H9 (cell line): ENCODE data around the gene CNIH1. TPM values are rescaled to one million over a fixed set of nuclear protein-coding genes. Genes with fewer than 3 reads are reported as not detected.

ENCODE experiments used
- DNase-seq: peaks from one replicate; pipeline ENCODE4 v3.0.0-alpha.2; 2017
- H2AFZ ChIP-seq: one replicate; pipeline ENCODE4 v1.6.1; 2013; ENCODE audit warnings: mild to moderate bottlenecking, low read length, control low read depth, moderate library complexity
- H2AK5ac ChIP-seq: 2 replicates; pipeline ENCODE4 v1.6.1; 2013; ENCODE audit warnings: low read length, control low read depth, mixed read lengths; ENCODE audit not compliant: insufficient read length
- H2BK120ac ChIP-seq: one replicate; pipeline ENCODE4 v1.6.1; 2013; ENCODE audit warnings: low read depth, mild to moderate bottlenecking, low read length, control low read depth, inconsistent platforms; ENCODE audit not compliant: poor library complexity, severe bottlenecking
- H2BK12ac ChIP-seq: 2 replicates; pipeline ENCODE4 v1.6.1; 2013; ENCODE audit warnings: low read length, control low read depth, mixed read lengths, low read depth; ENCODE audit not compliant: insufficient read length
- H2BK15ac ChIP-seq: 2 replicates; pipeline ENCODE4 v1.6.1; 2013; ENCODE audit warnings: low read depth, low read length, control low read depth
- H2BK20ac ChIP-seq: one replicate; pipeline ENCODE4 v1.6.1; 2013; ENCODE audit warnings: low read depth, mild to moderate bottlenecking, low read length, control low read depth, inconsistent platforms; ENCODE audit not compliant: poor library complexity, severe bottlenecking
- H2BK5ac ChIP-seq: 2 replicates; pipeline ENCODE4 v1.6.1; 2013; ENCODE audit warnings: low read length, control low read depth, mixed read lengths; ENCODE audit not compliant: insufficient read length
- H3K14ac ChIP-seq: 2 replicates; pipeline ENCODE4 v1.6.1; 2013; ENCODE audit warnings: low read length, control low read depth; ENCODE audit not compliant: insufficient read depth
- H3K18ac ChIP-seq: 2 replicates; pipeline ENCODE4 v1.6.1; 2013; ENCODE audit warnings: low read depth, mild to moderate bottlenecking, mixed read lengths, low read length, control low read depth; ENCODE audit not compliant: insufficient read length
- H3K23ac ChIP-seq: 2 replicates; pipeline ENCODE4 v1.6.1; 2013; ENCODE audit warnings: low read length, control low read depth, mixed read lengths, low read depth; ENCODE audit not compliant: insufficient read length
- H3K23me2 ChIP-seq: 2 replicates; pipeline ENCODE4 v1.6.1; 2013; ENCODE audit warnings: low read depth, mild to moderate bottlenecking, mixed read lengths, low read length, control low read depth; ENCODE audit not compliant: insufficient read length, poor library complexity, severe bottlenecking
- H3K27ac ChIP-seq: 2 replicates; pipeline ENCODE4 v1.5.1; 2013; ENCODE audit warnings: low read length, control low read depth, mixed read lengths, low read depth; ENCODE audit not compliant: insufficient read length
- H3K27me3 ChIP-seq: 2 replicates; pipeline ENCODE4 v1.6.1; 2013; ENCODE audit warnings: low read length, control low read depth, inconsistent platforms; ENCODE audit not compliant: insufficient read depth
- H3K4ac ChIP-seq: 2 replicates; pipeline ENCODE4 v1.6.1; 2013; ENCODE audit warnings: low read depth, mild to moderate bottlenecking, control low read depth, inconsistent platforms, low read length, moderate library complexity
- H3K4me1 ChIP-seq: 2 replicates; pipeline ENCODE4 v1.6.1; 2013; ENCODE audit warnings: low read length, control low read depth, inconsistent platforms; ENCODE audit not compliant: insufficient read depth
- H3K4me2 ChIP-seq: 2 replicates; pipeline ENCODE4 v1.6.1; 2013; ENCODE audit warnings: low read length, control low read depth, mixed read lengths; ENCODE audit not compliant: insufficient read length, insufficient read depth
- H3K56ac ChIP-seq: 2 replicates; pipeline ENCODE4 v1.6.1; 2013; ENCODE audit warnings: low read depth, mild to moderate bottlenecking, mixed read lengths, low read length, control low read depth; ENCODE audit not compliant: insufficient read length
- H3K79me1 ChIP-seq: 2 replicates; pipeline ENCODE4 v1.6.1; 2013; ENCODE audit warnings: low read depth, mild to moderate bottlenecking, moderate library complexity, low read length, control low read depth, inconsistent platforms; ENCODE audit not compliant: insufficient read depth, poor library complexity, severe bottlenecking
- H3K79me2 ChIP-seq: 2 replicates; pipeline ENCODE4 v1.6.1; 2013; ENCODE audit warnings: low read length, control low read depth, inconsistent platforms; ENCODE audit not compliant: insufficient read depth
- H3K9ac ChIP-seq: 2 replicates; pipeline ENCODE4 v1.6.1; 2013; ENCODE audit warnings: low read length, control low read depth, mixed read lengths; ENCODE audit not compliant: insufficient read length; ENCODE audit errors: extremely low read depth
- H3K9me3 ChIP-seq: one replicate; pipeline ENCODE4 v1.6.1; 2013; ENCODE audit warnings: low read depth, low read length, inconsistent platforms; ENCODE audit not compliant: control insufficient read depth
- H3T11ph ChIP-seq: one replicate; pipeline ENCODE4 v1.6.1; 2013; ENCODE audit warnings: mild to moderate bottlenecking, low read length, control low read depth, inconsistent platforms
- H4K20me1 ChIP-seq: one replicate; pipeline ENCODE4 v1.6.1; 2013; ENCODE audit not compliant: control insufficient read depth, insufficient read length, insufficient read depth
- H4K5ac ChIP-seq: 2 replicates; pipeline ENCODE4 v1.6.1; 2013; ENCODE audit warnings: low read depth, mild to moderate bottlenecking, mixed read lengths, low read length, control low read depth; ENCODE audit not compliant: insufficient read length
- H4K8ac ChIP-seq: replicated peaks from 2 replicates; pipeline ENCODE4 v1.6.1; 2013; ENCODE audit warnings: low read length, control low read depth, mixed read lengths, low read depth; ENCODE audit not compliant: insufficient read length
- H4K91ac ChIP-seq: 2 replicates; pipeline ENCODE4 v1.6.1; 2013; ENCODE audit warnings: low read depth, mild to moderate bottlenecking, moderate library complexity, mixed read lengths, low read length, control low read depth; ENCODE audit not compliant: insufficient read length
- H3K27ac Mint-ChIP-seq, 3 experiments: 2 replicates in 2 of 3; 3 replicates in 1 of 3; pipeline ENCODE4 v1.8.0; 2020 to 2021; ENCODE audit warnings: mixed read lengths in 3 of 3, mild to moderate bottlenecking in 1 of 3, moderate library complexity in 1 of 3
- H3K27me3 Mint-ChIP-seq: 2 replicates; pipeline ENCODE4 v1.8.0; 2021; ENCODE audit warnings: low read depth, mild to moderate bottlenecking, moderate library complexity, mixed read lengths
- H3K36me3 Mint-ChIP-seq, 3 experiments: 2 replicates in 2 of 3; 3 replicates in 1 of 3; pipeline ENCODE4 v1.8.0; 2020 to 2021; ENCODE audit warnings: low read depth in 3 of 3, mixed read lengths in 3 of 3; ENCODE audit not compliant: insufficient read depth in 1 of 3
- H3K4me1 Mint-ChIP-seq, 2 experiments: 2 replicates each; pipeline ENCODE4 v1.8.0; 2020; ENCODE audit warnings: mixed read lengths in 2 of 2
- H3K4me3 Mint-ChIP-seq, 2 experiments: 2 replicates in 1 of 2; 3 replicates in 1 of 2; pipeline ENCODE4 v1.8.0; 2020 to 2021; ENCODE audit warnings: mild to moderate bottlenecking in 2 of 2, mixed read lengths in 2 of 2, moderate library complexity in 1 of 2
- H3K9me3 Mint-ChIP-seq, 2 experiments: 2 replicates in 1 of 2; 3 replicates in 1 of 2; pipeline ENCODE4 v1.8.0; 2020; ENCODE audit warnings: mild to moderate bottlenecking in 2 of 2, mixed read lengths in 2 of 2, moderate library complexity in 1 of 2
- WGBS: extraction: QIAGEN DNeasy Blood & Tissue Kit; methylation state at CpG from one replicate; pipeline ENCODE4 v1.1.7; 2013; ENCODE audit warnings: missing lambda C conversion rate, low lambda C conversion rate, mixed read lengths; ENCODE audit not compliant: insufficient read length; ENCODE audit errors: extremely low coverage; 5-methylcytosine and 5-hydroxymethylcytosine counted together
- total RNA-seq: library from RNA; stranded (reverse); gene quantifications from 2 replicates; pipeline ENCODE4 v1.2.1, GENCODE V29; 2021
- TF ChIP-seq, protein P1 (sequence below): fragments of 200-600 bp; sonication (generic); conservative IDR thresholded peaks from 3 replicates; pipeline ENCODE4 v1.8.0; 2021; ENCODE audit warnings: antibody characterized with exemption, mild to moderate bottlenecking

The CNIH1 gene
- total RNA-seq, 1 experiment from 2014 or later = 99.3 TPM

DNA sequence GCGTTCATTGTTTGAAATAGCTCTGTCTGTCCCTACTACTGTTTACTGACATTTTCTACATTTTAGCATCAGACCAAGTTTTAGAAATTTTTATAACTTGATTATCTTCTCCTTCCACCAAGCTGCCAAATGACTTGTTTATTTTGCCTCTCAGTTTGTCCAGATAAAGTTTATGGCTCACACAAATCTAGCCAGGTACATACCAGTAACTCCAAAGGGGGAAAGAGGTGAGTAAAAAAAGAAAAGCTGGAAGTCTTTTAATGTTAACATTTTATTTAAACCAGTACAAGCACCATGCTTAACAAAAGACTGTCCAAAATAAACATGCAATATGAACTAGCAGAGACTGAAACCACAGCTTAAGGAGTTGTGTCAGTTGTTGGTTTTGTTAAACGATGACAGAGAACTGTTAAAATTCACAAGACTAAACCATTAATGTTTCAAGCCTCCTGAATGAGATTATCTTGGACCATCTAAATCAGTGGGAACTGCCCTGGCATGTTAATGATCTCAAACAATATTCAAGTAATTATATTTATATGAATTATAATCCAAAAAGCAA is 33.1 kb upstream of the CNIH1 start:
- H2BK20ac ChIP-seq = no peak overlapping the region
- H4K20me1 ChIP-seq = no peaks in the 10 kb centered on the region
- no peak overlapping the region for H2BK5ac ChIP-seq
- no peaks in the 10 kb centered on the region for H3K27me3 Mint-ChIP-seq
- H3K9ac ChIP-seq = no peak overlapping the region
- H3K14ac ChIP-seq = no peak overlapping the region
- H3K9me3 Mint-ChIP-seq = no peaks in the 10 kb centered on the region
- H2BK120ac ChIP-seq = no peak overlapping the region
- WGBS = no CpG with 5 or more reads among the region's 2 CpGs
- H3K9me3 ChIP-seq = no peaks in the 10 kb centered on the region
- peaks cover 6 to 29% (median 28%) of the 10 kb centered on the region in 3 experiments; a peak in 6 of 7 replicates for H3K36me3 Mint-ChIP-seq
- no peak for DNase-seq
- peak overlapping the region in 1 of 3 experiments; percentile 24; a peak in 1 of 7 replicates for H3K27ac Mint-ChIP-seq
- no peak overlapping the region for H2BK12ac ChIP-seq
- no peak overlapping the region for H3K56ac ChIP-seq
- H3K23ac ChIP-seq = no peak overlapping the region
- TF ChIP-seq, protein P1, sequence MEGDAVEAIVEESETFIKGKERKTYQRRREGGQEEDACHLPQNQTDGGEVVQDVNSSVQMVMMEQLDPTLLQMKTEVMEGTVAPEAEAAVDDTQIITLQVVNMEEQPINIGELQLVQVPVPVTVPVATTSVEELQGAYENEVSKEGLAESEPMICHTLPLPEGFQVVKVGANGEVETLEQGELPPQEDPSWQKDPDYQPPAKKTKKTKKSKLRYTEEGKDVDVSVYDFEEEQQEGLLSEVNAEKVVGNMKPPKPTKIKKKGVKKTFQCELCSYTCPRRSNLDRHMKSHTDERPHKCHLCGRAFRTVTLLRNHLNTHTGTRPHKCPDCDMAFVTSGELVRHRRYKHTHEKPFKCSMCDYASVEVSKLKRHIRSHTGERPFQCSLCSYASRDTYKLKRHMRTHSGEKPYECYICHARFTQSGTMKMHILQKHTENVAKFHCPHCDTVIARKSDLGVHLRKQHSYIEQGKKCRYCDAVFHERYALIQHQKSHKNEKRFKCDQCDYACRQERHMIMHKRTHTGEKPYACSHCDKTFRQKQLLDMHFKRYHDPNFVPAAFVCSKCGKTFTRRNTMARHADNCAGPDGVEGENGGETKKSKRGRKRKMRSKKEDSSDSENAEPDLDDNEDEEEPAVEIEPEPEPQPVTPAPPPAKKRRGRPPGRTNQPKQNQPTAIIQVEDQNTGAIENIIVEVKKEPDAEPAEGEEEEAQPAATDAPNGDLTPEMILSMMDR = no peak
- no peaks in the 10 kb centered on the region for H3K23me2 ChIP-seq
- no peak overlapping the region for H3K27ac ChIP-seq
- no peaks in the 10 kb centered on the region for H3K27me3 ChIP-seq
- no peak overlapping the region for H4K8ac ChIP-seq
- H3K4me1 Mint-ChIP-seq = peaks cover 16 to 19% of the 10 kb centered on the region in 2 experiments
- no peak overlapping the region for H2AK5ac ChIP-seq
- no peaks in the 10 kb centered on the region for H3K79me1 ChIP-seq
- no peak overlapping the region for H3K18ac ChIP-seq
- H3T11ph ChIP-seq = no peak overlapping the region
- no peak overlapping the region for H4K91ac ChIP-seq
- H4K5ac ChIP-seq = no peak overlapping the region
- no peak overlapping the region for H3K4me2 ChIP-seq
- H3K4me3 Mint-ChIP-seq = no peak overlapping the region
- no peaks in the 10 kb centered on the region for H3K4me1 ChIP-seq
- H3K4ac ChIP-seq = no peak overlapping the region
- H3K79me2 ChIP-seq = no peaks in the 10 kb centered on the region
- no peak overlapping the region for H2BK15ac ChIP-seq
- no peak overlapping the region for H2AFZ ChIP-seq
